GM12878 (cell line): ENCODE measurements around the gene HSP90AB1. TPM values are rescaled to one million over a fixed set of nuclear protein-coding genes. Genes with fewer than 3 reads are reported as not detected.

Experiments used
- ATF7 ChIP-seq: fragments of 450-650 bp; IDR thresholded peaks from 2 replicates; pipeline ENCODE4 v1.6.1; 2016; ENCODE audit warnings: low read depth, mild to moderate bottlenecking
- BACH1 ChIP-seq: fragments of 450-650 bp; IDR thresholded peaks from 2 replicates; pipeline ENCODE4 v1.6.1; 2017; ENCODE audit warnings: mild to moderate bottlenecking, borderline replicate concordance
- BHLHE40 ChIP-seq, 2 experiments: fragments of 450-650 bp in 1 of 2; IDR thresholded peaks; 2 replicates each; pipeline ENCODE4 v1.6.1; 2011 to 2017; ENCODE audit warnings: low read depth in 2 of 2, borderline replicate concordance in 1 of 2, improper control_type of control experiment in 1 of 2, low read length in 1 of 2, mild to moderate bottlenecking in 1 of 2
- CHD1 ChIP-seq: IDR thresholded peaks from 2 replicates; pipeline ENCODE4 v1.6.1; 2012; ENCODE audit warnings: low read depth, low read length, improper control_type of control experiment
- CHD2 ChIP-seq: IDR thresholded peaks from 2 replicates; pipeline ENCODE4 v1.6.1; 2011; ENCODE audit warnings: low read depth, low read length, improper control_type of control experiment, borderline replicate concordance
- E2F8 ChIP-seq: fragments of 450-650 bp; IDR thresholded peaks from 2 replicates; pipeline ENCODE4 v1.6.1; 2018; ENCODE audit warnings: mild to moderate bottlenecking, low read depth, moderate library complexity; ENCODE audit not compliant: partially characterized antibody
- HDAC6 ChIP-seq: fragments of 200-600 bp; sonication (generic); IDR thresholded peaks from one replicate; pipeline ENCODE4 v1.8.0; 2017; ENCODE audit warnings: antibody characterized with exemption; ENCODE audit not compliant: unreplicated experiment
- JUND ChIP-seq: IDR thresholded peaks from 2 replicates; pipeline ENCODE4 v1.6.1; 2012; ENCODE audit warnings: low read depth, mild to moderate bottlenecking, low read length, improper control_type of control experiment, moderate library complexity
- MLLT1 ChIP-seq: fragments of 450-650 bp; IDR thresholded peaks from 2 replicates; pipeline ENCODE4 v1.6.1; 2016; ENCODE audit warnings: mild to moderate bottlenecking
- MXI1 ChIP-seq: fragments of 150-350 bp; IDR thresholded peaks from 2 replicates; pipeline ENCODE4 v1.6.1; 2011; ENCODE audit warnings: low read depth, mild to moderate bottlenecking, inconsistent platforms, low read length, improper control_type of control experiment
- MYB ChIP-seq: fragments of 150-350 bp; IDR thresholded peaks from 2 replicates; pipeline ENCODE4 v1.6.1; 2014; ENCODE audit warnings: mild to moderate bottlenecking, low read depth, low read length, borderline replicate concordance
- NBN ChIP-seq: fragments of 450-650 bp; IDR thresholded peaks from 2 replicates; pipeline ENCODE4 v1.6.1; 2016
- NFYB ChIP-seq: IDR thresholded peaks from 2 replicates; pipeline ENCODE4 v1.6.1; 2011; ENCODE audit warnings: low read depth, mild to moderate bottlenecking, low read length, improper control_type of control experiment, moderate library complexity; ENCODE audit not compliant: insufficient read depth
- NR2C2 ChIP-seq: IDR thresholded peaks from 2 replicates; pipeline ENCODE4 v1.6.1; 2011; ENCODE audit warnings: borderline replicate concordance, low read depth; ENCODE audit not compliant: control insufficient read depth, insufficient read length
- PML ChIP-seq: IDR thresholded peaks from 2 replicates; pipeline ENCODE4 v1.6.1; 2012; ENCODE audit warnings: low read length, inconsistent platforms
- RBBP5 ChIP-seq: fragments of 200-600 bp; sonication (generic); conservative IDR thresholded peaks from 2 replicates; pipeline ENCODE4 v1.6.1; 2016
- RELB ChIP-seq: fragments of 450-650 bp; IDR thresholded peaks from 2 replicates; pipeline ENCODE4 v1.6.1; 2017; ENCODE audit warnings: low read depth, mild to moderate bottlenecking, moderate library complexity
- SREBF2 ChIP-seq: IDR thresholded peaks from 2 replicates; pipeline ENCODE4 v1.6.1; 2012; ENCODE audit warnings: mild to moderate bottlenecking, low read length
- TCF12 ChIP-seq: IDR thresholded peaks from 2 replicates; pipeline ENCODE4 v1.6.1; 2011; ENCODE audit warnings: low read depth, mild to moderate bottlenecking, low read length
- WRNIP1 ChIP-seq: IDR thresholded peaks from 2 replicates; pipeline ENCODE4 v1.6.1; 2011; ENCODE audit warnings: low read depth, low read length, improper control_type of control experiment, borderline replicate concordance
- ZNF217 ChIP-seq: fragments of 450-650 bp; IDR thresholded peaks from 2 replicates; pipeline ENCODE4 v1.6.1; 2017; ENCODE audit warnings: antibody characterized with exemption, mild to moderate bottlenecking
- ZNF24 ChIP-seq: fragments of 450-650 bp; IDR thresholded peaks from 2 replicates; pipeline ENCODE4 v1.6.1; 2017; ENCODE audit warnings: antibody characterized with exemption, mild to moderate bottlenecking
- ZZZ3 ChIP-seq: IDR thresholded peaks from 2 replicates; pipeline ENCODE4 v1.6.1; 2011; ENCODE audit warnings: low read depth; ENCODE audit not compliant: control insufficient read depth, insufficient read length
- polyA plus RNA-seq, 11 experiments: library from polyadenylated mRNA; depleted of rRNA in 4 of 11; unstranded in 6 of 11; stranded (reverse) in 5 of 11; fragments of >200 nt; fragmentation: Nextera tagmentation in 4 of 11; fragmentation: Illumina TruSeq in 1 of 11; extraction: Ambion mirVana in 4 of 11; extraction: Trizol in 1 of 11; gene quantifications; 1 replicate in 1 of 11; 2 replicates in 10 of 11; pipeline versions ENCODE4 v1.2.1 to v1.2.3, GENCODE V29; 2011 to 2016; ENCODE audit warnings: inconsistent platforms in 2 of 11, missing spikeins in 2 of 11, low read depth in 1 of 11
- total RNA-seq, 4 experiments: library from RNA; depleted of rRNA in 3 of 4; stranded (reverse); fragments of >200 nt in 3 of 4; fragmentation: Illumina TruSeq in 1 of 4; extraction: Trizol in 1 of 4; gene quantifications; 2 replicates each; pipeline versions ENCODE4 v1.2.1 to v1.2.3, GENCODE V29; 2013 to 2021
- TF ChIP-seq, protein P1 (sequence below): IDR thresholded peaks from 2 replicates; pipeline ENCODE4 v1.6.1; 2012; ENCODE audit warnings: low read length, inconsistent platforms

Gene HSP90AB1
- total and polyA plus RNA-seq, 10 of the 15 experiments (the other 5 are each of a cell fraction or from before 2014, with no cell fraction given), result 988 to 1,682 (median 1,146) TPM

- TF ChIP-seq RELB (peak; percentile 99), NBN (peak; percentile 100), MLLT1 (peak; percentile 99), TCF12 (0 out of 2 replicates have a peak, but pooled peaks have one; percentile 40), E2F8 (peak; percentile 18), PML (no peak), ZNF217 (no peak), NFYB (no peak), NR2C2 (no peak), MYB (peak; percentile 48; the same call in 1 of the 2 replicates), MXI1 (0 out of 2 replicates have a peak, but pooled peaks have one; percentile 4), CHD1 (peak; percentile 25; the same call in 1 of the 2 replicates), ZZZ3 (no peak), HDAC6 (no peak), ATF7 (peak; percentile 96), SREBF2 (no peak), BHLHE40 (IDR thresholded peaks at IDR 0.05; ENCODE audit: borderline replicate concordance in 1 of 2, low read depth in 2 of 2, low read length in 1 of 2) (peak; percentile 69 to 72; a peak in 2 of 4 replicates), RBBP5 (no peak), BACH1 (peak; percentile 83), ZNF24 (peak; percentile 75), JUND (no peak), CHD2 (peak; percentile 59), WRNIP1 (no peak)
- TF ChIP-seq, protein P1, sequence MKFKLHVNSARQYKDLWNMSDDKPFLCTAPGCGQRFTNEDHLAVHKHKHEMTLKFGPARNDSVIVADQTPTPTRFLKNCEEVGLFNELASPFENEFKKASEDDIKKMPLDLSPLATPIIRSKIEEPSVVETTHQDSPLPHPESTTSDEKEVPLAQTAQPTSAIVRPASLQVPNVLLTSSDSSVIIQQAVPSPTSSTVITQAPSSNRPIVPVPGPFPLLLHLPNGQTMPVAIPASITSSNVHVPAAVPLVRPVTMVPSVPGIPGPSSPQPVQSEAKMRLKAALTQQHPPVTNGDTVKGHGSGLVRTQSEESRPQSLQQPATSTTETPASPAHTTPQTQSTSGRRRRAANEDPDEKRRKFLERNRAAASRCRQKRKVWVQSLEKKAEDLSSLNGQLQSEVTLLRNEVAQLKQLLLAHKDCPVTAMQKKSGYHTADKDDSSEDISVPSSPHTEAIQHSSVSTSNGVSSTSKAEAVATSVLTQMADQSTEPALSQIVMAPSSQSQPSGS, result no peak
These were observed 13.8 kb downstream of the HSP90AB1 start (continued) for GRCh38 chr6:44260451-44261297.
